SK-N-SH (cell line): Measurements from ENCODE around the gene ZNF235.

ENCODE experiments used
- CHD2 ChIP-seq: fragments of 150-350 bp; IDR thresholded peaks from 2 replicates; pipeline ENCODE4 v1.6.1; 2018; ENCODE audit warnings: low read length; ENCODE audit not compliant: partially characterized antibody
- EP300 ChIP-seq, 2 experiments: IDR thresholded peaks; 2 replicates each; pipeline versions ENCODE4 v1.4.0 to v1.6.1; 2012; ENCODE audit warnings: borderline replicate concordance in 1 of 2, low read depth in 1 of 2, low read length in 1 of 2
- FOXM1 ChIP-seq: IDR thresholded peaks from 2 replicates; pipeline ENCODE4 v1.4.0; 2012; ENCODE audit warnings: low read depth, mild to moderate bottlenecking
- MXI1 ChIP-seq: IDR thresholded peaks from 2 replicates; pipeline ENCODE4 v1.6.1; 2012; ENCODE audit warnings: mild to moderate bottlenecking, low read depth, low read length, improper control_type of control experiment
- POLR2AphosphoS5 ChIP-seq: IDR thresholded peaks from 2 replicates; pipeline ENCODE4 v1.6.1; 2012; ENCODE audit warnings: low read depth, low read length
- RAD21 ChIP-seq: IDR thresholded peaks from 2 replicates; pipeline ENCODE4 v1.6.1; 2012; ENCODE audit warnings: mild to moderate bottlenecking, low read length
- RCOR1 ChIP-seq: fragments of 150-350 bp; IDR thresholded peaks from 2 replicates; pipeline ENCODE4 v1.6.1; 2017; ENCODE audit warnings: antibody characterized with exemption, low read length
- RFX5 ChIP-seq: IDR thresholded peaks from 2 replicates; pipeline ENCODE4 v1.6.1; 2012; ENCODE audit warnings: mild to moderate bottlenecking, improper control_type of control experiment, low read length
- SIN3A ChIP-seq: IDR thresholded peaks from 2 replicates; pipeline ENCODE4 v1.6.1; 2012; ENCODE audit warnings: low read depth, mild to moderate bottlenecking, low read length, moderate library complexity, borderline replicate concordance
- TF ChIP-seq, protein P1 (sequence below): fragments of 200-600 bp; sonication (generic); IDR thresholded peaks from 2 replicates; pipeline ENCODE4 v1.6.1; 2017; ENCODE audit warnings: antibody characterized with exemption, mild to moderate bottlenecking, moderate library complexity
- TF ChIP-seq, protein P2 (sequence below): fragments of 150-350 bp; IDR thresholded peaks from 2 replicates; pipeline ENCODE4 v1.6.1; 2017; ENCODE audit warnings: antibody characterized with exemption, low read length, low read depth, borderline replicate concordance
- TF ChIP-seq, protein P3 (sequence below): fragments of 150-350 bp; IDR thresholded peaks from 2 replicates; pipeline ENCODE4 v1.6.1; 2016; ENCODE audit warnings: mild to moderate bottlenecking, low read depth, low read length

DNA sequence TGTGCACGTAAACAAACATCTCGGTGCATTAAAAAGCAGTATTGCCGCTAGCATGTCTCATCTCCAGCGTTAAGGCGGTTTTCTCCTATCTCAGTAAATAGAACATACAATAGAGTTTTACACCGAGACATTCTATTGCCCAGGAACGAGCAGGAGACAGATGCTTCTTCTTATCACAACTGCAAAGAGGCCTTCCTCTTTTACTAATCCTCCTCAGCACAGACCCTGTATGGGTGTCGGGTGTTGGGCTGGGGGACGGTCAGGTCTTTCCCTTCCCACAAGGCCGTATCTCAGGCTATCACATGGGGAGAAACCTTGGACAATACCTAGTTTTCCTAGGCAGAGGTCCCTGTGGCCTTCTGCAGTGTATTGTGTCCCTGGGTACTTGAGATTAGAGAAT, 23.9 kb downstream of the ZNF235 start:
- TF ChIP-seq EP300 (IDR thresholded peaks at IDR 0.05; ENCODE audit: borderline replicate concordance in 1 of 2, low read depth in 1 of 2, low read length in 1 of 2): no peak
- TF ChIP-seq, protein P1, sequence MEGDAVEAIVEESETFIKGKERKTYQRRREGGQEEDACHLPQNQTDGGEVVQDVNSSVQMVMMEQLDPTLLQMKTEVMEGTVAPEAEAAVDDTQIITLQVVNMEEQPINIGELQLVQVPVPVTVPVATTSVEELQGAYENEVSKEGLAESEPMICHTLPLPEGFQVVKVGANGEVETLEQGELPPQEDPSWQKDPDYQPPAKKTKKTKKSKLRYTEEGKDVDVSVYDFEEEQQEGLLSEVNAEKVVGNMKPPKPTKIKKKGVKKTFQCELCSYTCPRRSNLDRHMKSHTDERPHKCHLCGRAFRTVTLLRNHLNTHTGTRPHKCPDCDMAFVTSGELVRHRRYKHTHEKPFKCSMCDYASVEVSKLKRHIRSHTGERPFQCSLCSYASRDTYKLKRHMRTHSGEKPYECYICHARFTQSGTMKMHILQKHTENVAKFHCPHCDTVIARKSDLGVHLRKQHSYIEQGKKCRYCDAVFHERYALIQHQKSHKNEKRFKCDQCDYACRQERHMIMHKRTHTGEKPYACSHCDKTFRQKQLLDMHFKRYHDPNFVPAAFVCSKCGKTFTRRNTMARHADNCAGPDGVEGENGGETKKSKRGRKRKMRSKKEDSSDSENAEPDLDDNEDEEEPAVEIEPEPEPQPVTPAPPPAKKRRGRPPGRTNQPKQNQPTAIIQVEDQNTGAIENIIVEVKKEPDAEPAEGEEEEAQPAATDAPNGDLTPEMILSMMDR: no peak
- no peak for TF ChIP-seq RCOR1
- TF ChIP-seq RFX5: no peak
- no peak for TF ChIP-seq POLR2AphosphoS5
- TF ChIP-seq FOXM1: no peak
- no peak for TF ChIP-seq SIN3A
- TF ChIP-seq, protein P2, sequence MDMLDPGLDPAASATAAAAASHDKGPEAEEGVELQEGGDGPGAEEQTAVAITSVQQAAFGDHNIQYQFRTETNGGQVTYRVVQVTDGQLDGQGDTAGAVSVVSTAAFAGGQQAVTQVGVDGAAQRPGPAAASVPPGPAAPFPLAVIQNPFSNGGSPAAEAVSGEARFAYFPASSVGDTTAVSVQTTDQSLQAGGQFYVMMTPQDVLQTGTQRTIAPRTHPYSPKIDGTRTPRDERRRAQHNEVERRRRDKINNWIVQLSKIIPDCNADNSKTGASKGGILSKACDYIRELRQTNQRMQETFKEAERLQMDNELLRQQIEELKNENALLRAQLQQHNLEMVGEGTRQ: no peak
- no peak for TF ChIP-seq MXI1
- TF ChIP-seq, protein P3, sequence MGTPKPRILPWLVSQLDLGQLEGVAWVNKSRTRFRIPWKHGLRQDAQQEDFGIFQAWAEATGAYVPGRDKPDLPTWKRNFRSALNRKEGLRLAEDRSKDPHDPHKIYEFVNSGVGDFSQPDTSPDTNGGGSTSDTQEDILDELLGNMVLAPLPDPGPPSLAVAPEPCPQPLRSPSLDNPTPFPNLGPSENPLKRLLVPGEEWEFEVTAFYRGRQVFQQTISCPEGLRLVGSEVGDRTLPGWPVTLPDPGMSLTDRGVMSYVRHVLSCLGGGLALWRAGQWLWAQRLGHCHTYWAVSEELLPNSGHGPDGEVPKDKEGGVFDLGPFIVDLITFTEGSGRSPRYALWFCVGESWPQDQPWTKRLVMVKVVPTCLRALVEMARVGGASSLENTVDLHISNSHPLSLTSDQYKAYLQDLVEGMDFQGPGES: no peak
- TF ChIP-seq RAD21: no peak
- TF ChIP-seq CHD2: no peak
